B cell (primary cell): Measurements from ENCODE around the gene TF. TPM values are rescaled to one million over a fixed set of nuclear protein-coding genes. Genes with fewer than 3 reads are reported as not detected.
A peak's percentile ranks its signal among the peaks of the same experiment; 100 is the strongest.

Experiments
- ATAC-seq: fragments of 200-7000 bp; cut with Tn5 transposase; one replicate; pipeline ENCODE4 v1.10.0; 2021; ENCODE audit warnings: low read depth, mild to moderate bottlenecking, moderate number of reproducible peaks, moderate library complexity
- CTCF ChIA-PET: fragments of 350-600 bp; sonication (Branson Sonifier 250); formaldehyde crosslinking; loops from one replicate; lab custom pipeline; 2021; ENCODE audit warnings: antibody characterized with exemption, inconsistent platforms; lab: Charles Lee
- POLR2A ChIA-PET: fragments of 350-600 bp; sonication (Branson Sonifier 250); formaldehyde crosslinking; loops from one replicate; lab custom pipeline; 2021; ENCODE audit warnings: antibody characterized with exemption; lab: Charles Lee
- DNase-seq: peaks from one replicate; pipeline ENCODE4 v3.0.0; 2013
- H2AFZ ChIP-seq: 2 replicates; pipeline ENCODE4 v1.6.1; 2012; ENCODE audit warnings: mild to moderate bottlenecking, low read depth, low read length; ENCODE audit not compliant: insufficient read depth, poor library complexity, severe bottlenecking
- H3K27ac ChIP-seq, 2 donors: 1 replicate in 1 of 2; 2 replicates in 1 of 2; pipeline ENCODE4 v1.5.1; 2012 to 2013; ENCODE audit warnings: low read length in 2 of 2, mild to moderate bottlenecking in 2 of 2, moderate library complexity in 1 of 2
- H3K27me3 ChIP-seq, 4 experiments: fragments of 200-600 bp in 1 of 4; sonication (generic) in 1 of 4; replicated peaks in 1 of 4; 1 replicate in 2 of 4; 2 replicates in 2 of 4; pipeline versions ENCODE4 v1.6.1 to v1.7.0; 2013 to 2016; ENCODE audit warnings: low read length in 3 of 4, mild to moderate bottlenecking in 2 of 4, mixed read lengths in 1 of 4, moderate library complexity in 1 of 4; ENCODE audit not compliant: insufficient read depth in 4 of 4, control insufficient read depth in 3 of 4; ENCODE audit errors: control extremely low read depth in 1 of 4
- H3K36me3 ChIP-seq, 2 experiments: replicated peaks in 1 of 2; 1 replicate in 1 of 2; 2 replicates in 1 of 2; pipeline versions ENCODE4 v1.6.1 to v1.7.1; 2013; ENCODE audit warnings: low read length in 1 of 2; ENCODE audit not compliant: insufficient read depth in 2 of 2, control insufficient read depth in 1 of 2; ENCODE audit errors: control extremely low read depth in 1 of 2, extremely low read depth in 1 of 2
- H3K4me1 ChIP-seq, 2 donors: fragments of 200-600 bp in 1 of 2; sonication (generic) in 1 of 2; 1 replicate in 1 of 2; 2 replicates in 1 of 2; pipeline versions ENCODE4 v1.5.1 to v1.6.1; 2013 to 2017; ENCODE audit warnings: low read length in 2 of 2; ENCODE audit not compliant: control insufficient read depth in 2 of 2, insufficient read depth in 2 of 2
- H3K4me2 ChIP-seq: replicated peaks from 2 replicates; pipeline ENCODE3; 2012; ENCODE audit warnings: mild to moderate bottlenecking, low read depth, low read length; ENCODE audit not compliant: poor library complexity, severe bottlenecking
- H3K4me3 ChIP-seq, 5 experiments: fragments of 200-600 bp in 1 of 5; sonication (generic) in 1 of 5; 1 replicate in 3 of 5; 2 replicates in 2 of 5; pipeline versions ENCODE4 v1.5.1 to v1.7.0; 2011 to 2016; ENCODE audit warnings: low read length in 4 of 5, mild to moderate bottlenecking in 4 of 5, low read depth in 2 of 5, control low read depth in 1 of 5, moderate library complexity in 1 of 5; ENCODE audit not compliant: insufficient read depth in 1 of 5; ENCODE audit errors: control extremely low read depth in 1 of 5, extremely low read depth in 1 of 5
- H3K79me2 ChIP-seq: fragments of 200-600 bp; sonication (generic); one replicate; pipeline ENCODE4 v1.6.0; 2016; ENCODE audit warnings: low read length; ENCODE audit not compliant: control insufficient read depth, insufficient read depth
- H3K9ac ChIP-seq: fragments of 200-600 bp; sonication (generic); 2 replicates; pipeline ENCODE4 v1.6.1; 2017; ENCODE audit warnings: mild to moderate bottlenecking, low read length, moderate library complexity
- H3K9me3 ChIP-seq, 3 donors: one replicate each; pipeline versions ENCODE4 v1.6.1 to v1.7.1; 2013; ENCODE audit warnings: low read length in 2 of 3; ENCODE audit not compliant: control insufficient read depth in 2 of 3, insufficient read depth in 1 of 3; ENCODE audit errors: control extremely low read depth in 1 of 3
- H4K20me1 ChIP-seq: 2 replicates; pipeline ENCODE4 v1.6.0; 2012; ENCODE audit warnings: mild to moderate bottlenecking, low read length; ENCODE audit not compliant: insufficient read depth, control insufficient read depth, poor library complexity, severe bottlenecking
- H3K27ac Mint-ChIP-seq: one replicate; pipeline ENCODE4 v1.8.0; 2021; ENCODE audit warnings: mixed read lengths
- H3K27me3 Mint-ChIP-seq: one replicate; pipeline ENCODE4 v1.8.0; 2021; ENCODE audit warnings: mixed read lengths
- H3K4me1 Mint-ChIP-seq: one replicate; pipeline ENCODE4 v1.8.0; 2021; ENCODE audit warnings: mixed read lengths
- H3K4me3 Mint-ChIP-seq: one replicate; pipeline ENCODE4 v1.8.0; 2021; ENCODE audit warnings: mixed read lengths
- H3K9me3 Mint-ChIP-seq: one replicate; pipeline ENCODE4 v1.8.0; 2022; ENCODE audit warnings: mixed read lengths; ENCODE audit not compliant: insufficient read depth
- EZH2 ChIP-seq: IDR thresholded peaks from 2 replicates; pipeline ENCODE4 v1.6.1; 2012; ENCODE audit warnings: borderline replicate concordance, low read depth, mild to moderate bottlenecking, moderate library complexity, low read length; ENCODE audit not compliant: insufficient read depth, poor library complexity, severe bottlenecking
- WGBS: methylation state at CpG from one replicate; pipeline ENCODE4 v1.1.5; 2013; ENCODE audit warnings: missing lambda C conversion rate; ENCODE audit not compliant: insufficient coverage; 5-methylcytosine and 5-hydroxymethylcytosine counted together
- intact Hi-C: fragments of 100-400 bp; cut with micrococcal nuclease; formaldehyde crosslinking; loops from one replicate; pipeline ENCODE4 v1.10.0; 2022
- polyA plus RNA-seq: library from polyadenylated mRNA; depleted of rRNA; stranded (reverse); fragments of >200 nt; gene quantifications from 2 replicates; pipeline ENCODE4 v1.2.3, GENCODE V29; 2012
- total RNA-seq, 2 donors: library from RNA; stranded (reverse); fragments of 120-200 nt in 1 of 2; gene quantifications; 1 replicate in 1 of 2; 2 replicates in 1 of 2; pipeline versions ENCODE4 v1.2.3 to v1.2.4, GENCODE V29; 2013 to 2022
- TF ChIP-seq, protein P1 (sequence below): fragments of 200-600 bp; IDR thresholded peaks from one replicate; pipeline ENCODE4 v1.8.0; 2022; ENCODE audit warnings: antibody characterized with exemption, mild to moderate bottlenecking

TF gene
- total and polyA plus RNA-seq, 2 donors (not counting 1 experiment from before 2014, with no cell fraction given) = 0.27 to 0.37 TPM

DNA sequence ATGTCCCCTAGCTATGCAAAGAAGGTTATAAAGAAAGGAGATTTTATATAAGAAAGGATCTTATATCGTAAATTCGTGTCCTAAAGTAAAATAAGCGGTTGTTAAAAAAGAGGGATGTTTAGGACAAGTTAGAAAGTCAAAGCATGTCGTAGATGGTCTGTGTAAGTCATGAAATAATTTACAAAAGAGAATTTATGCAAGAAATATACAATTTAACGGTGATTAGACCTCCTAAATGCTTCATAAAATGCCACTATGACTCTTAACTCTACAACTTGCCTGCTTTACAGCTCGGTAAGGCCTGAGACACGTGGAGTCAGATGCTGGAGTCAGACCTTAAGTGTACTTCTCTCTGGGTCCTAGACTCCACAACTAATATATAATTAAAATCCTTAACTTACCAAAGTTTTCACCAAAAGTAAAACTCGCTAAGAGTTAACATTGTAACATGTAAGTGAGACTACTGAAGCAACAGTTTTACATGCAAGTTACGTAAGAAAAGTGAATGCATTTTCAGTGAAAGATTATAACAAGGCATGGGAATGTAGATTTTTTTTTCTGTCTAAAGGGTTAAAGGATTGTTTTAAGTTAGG lies 46.1 kb downstream of the TF start:
- H3K4me2 ChIP-seq = no peak overlapping the region
- H3K36me3 ChIP-seq = no peaks in the 10 kb centered on the region
- WGBS = no CpG with 5 or more reads among the region's 9 CpGs
- H3K4me1 Mint-ChIP-seq = no peaks in the 10 kb centered on the region
- TF ChIP-seq, protein P1, sequence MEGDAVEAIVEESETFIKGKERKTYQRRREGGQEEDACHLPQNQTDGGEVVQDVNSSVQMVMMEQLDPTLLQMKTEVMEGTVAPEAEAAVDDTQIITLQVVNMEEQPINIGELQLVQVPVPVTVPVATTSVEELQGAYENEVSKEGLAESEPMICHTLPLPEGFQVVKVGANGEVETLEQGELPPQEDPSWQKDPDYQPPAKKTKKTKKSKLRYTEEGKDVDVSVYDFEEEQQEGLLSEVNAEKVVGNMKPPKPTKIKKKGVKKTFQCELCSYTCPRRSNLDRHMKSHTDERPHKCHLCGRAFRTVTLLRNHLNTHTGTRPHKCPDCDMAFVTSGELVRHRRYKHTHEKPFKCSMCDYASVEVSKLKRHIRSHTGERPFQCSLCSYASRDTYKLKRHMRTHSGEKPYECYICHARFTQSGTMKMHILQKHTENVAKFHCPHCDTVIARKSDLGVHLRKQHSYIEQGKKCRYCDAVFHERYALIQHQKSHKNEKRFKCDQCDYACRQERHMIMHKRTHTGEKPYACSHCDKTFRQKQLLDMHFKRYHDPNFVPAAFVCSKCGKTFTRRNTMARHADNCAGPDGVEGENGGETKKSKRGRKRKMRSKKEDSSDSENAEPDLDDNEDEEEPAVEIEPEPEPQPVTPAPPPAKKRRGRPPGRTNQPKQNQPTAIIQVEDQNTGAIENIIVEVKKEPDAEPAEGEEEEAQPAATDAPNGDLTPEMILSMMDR = no peak
- TF ChIP-seq EZH2 = no peak
- H3K27ac ChIP-seq = no peak overlapping the region
- peaks cover 8% of the 10 kb centered on the region for H3K9me3 Mint-ChIP-seq
- H3K4me3 ChIP-seq = no peak overlapping the region
- H3K9ac ChIP-seq = no peak overlapping the region
- peaks cover 0 to 15% (median 3%) of the 10 kb centered on the region in 3 donors for H3K9me3 ChIP-seq
- H3K4me1 ChIP-seq = no peaks in the 10 kb centered on the region
- ChIA-PET POLR2A (no interaction called here), CTCF (no interaction called here)
- H3K79me2 ChIP-seq = no peaks in the 10 kb centered on the region
- H2AFZ ChIP-seq = no peak overlapping the region
- DNase-seq = peak; percentile 9
- H3K27me3 Mint-ChIP-seq = peaks cover 17% of the 10 kb centered on the region
- H3K27ac Mint-ChIP-seq = no peak overlapping the region
- no peaks in the 10 kb centered on the region for H4K20me1 ChIP-seq
- H3K27me3 ChIP-seq = peaks cover 0 to 5% (median 0%) of the 10 kb centered on the region in 4 experiments
- intact Hi-C loops = no loop called here
- H3K4me3 Mint-ChIP-seq = no peak overlapping the region
- ATAC-seq = no peak

DNA sequence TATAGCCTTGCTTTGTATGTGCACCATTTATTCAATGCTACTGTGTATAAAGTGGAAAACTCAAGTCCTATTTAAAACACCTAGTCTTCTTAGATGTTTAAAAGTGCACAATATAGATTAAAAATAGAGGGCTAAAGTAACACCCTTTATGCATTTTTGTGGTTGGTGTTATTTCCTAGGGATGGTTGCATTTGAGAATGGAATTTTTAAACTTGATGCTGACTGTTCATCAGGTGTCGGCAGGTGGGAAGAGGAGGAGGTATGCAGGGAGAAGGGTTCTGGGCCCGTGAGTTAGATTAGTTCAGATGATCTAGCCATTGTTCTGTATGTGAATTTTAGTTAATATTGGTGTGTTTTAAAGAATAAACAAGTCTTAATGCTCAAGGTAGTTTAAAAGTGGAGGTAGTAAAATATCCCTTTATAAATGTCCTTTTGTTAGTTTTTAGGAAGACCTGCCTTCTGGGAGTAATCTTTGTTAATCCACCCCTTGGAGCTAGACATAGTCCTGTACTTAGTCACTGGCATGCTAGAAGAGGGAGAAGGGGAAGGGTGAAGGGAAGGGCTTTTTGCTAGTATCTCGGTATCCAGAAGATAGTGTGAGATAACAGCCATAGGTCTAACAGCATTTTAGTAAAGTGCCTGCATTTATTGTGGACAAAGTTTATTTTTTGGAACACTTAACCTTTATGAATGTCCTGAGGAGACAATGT lies 51.4 kb downstream of the TF start:
- Histone ChIP-seq H3K27me3 (peaks cover 0 to 5% (median 0%) of the 10 kb centered on the region in 4 experiments), H3K9ac (no peak overlapping the region), H3K4me1 (no peaks in the 10 kb centered on the region), H3K27ac (no peak overlapping the region), H4K20me1 (no peaks in the 10 kb centered on the region), H3K4me3 (no peak overlapping the region), H2AFZ (no peak overlapping the region), H3K79me2 (no peaks in the 10 kb centered on the region), H3K36me3 (no peaks in the 10 kb centered on the region), H3K9me3 (peaks cover 0 to 6% (median 0%) of the 10 kb centered on the region in 3 donors), H3K4me2 (no peak overlapping the region)
- ATAC-seq (no peak), DNase-seq (no peak)
- 90% methylated on average over 3 of the region's 3 CpGs for WGBS
- H3K27ac Mint-ChIP-seq = no peak overlapping the region
- CTCF ChIA-PET = no interaction called here
- POLR2A ChIA-PET = no interaction called here
- no peaks in the 10 kb centered on the region for H3K4me1 Mint-ChIP-seq
- TF ChIP-seq EZH2 = no peak
- TF ChIP-seq, protein P1 = no peak
- intact Hi-C loops = no loop called here
- H3K9me3 Mint-ChIP-seq = peaks cover 6% of the 10 kb centered on the region
- H3K27me3 Mint-ChIP-seq = peaks cover 31% of the 10 kb centered on the region
- no peak overlapping the region for H3K4me3 Mint-ChIP-seq
